Body of pancreas (tissue), 4 donors: Measurements from ENCODE around the gene GPRIN1. TPM values are rescaled to one million over a fixed set of nuclear protein-coding genes. Genes with fewer than 3 reads are reported as not detected.
A peak's percentile ranks its signal among the peaks of the same experiment; 100 is the strongest.

Source experiments
- ATAC-seq: fragments of 150-250 bp; one replicate; pipeline ENCODE4 v1.9.1; 2016
- DNase-seq, 4 donors: peaks; one replicate each; pipeline ENCODE4 v3.0.0-alpha.2; 2019
- H3K27ac ChIP-seq, 4 donors: fragments of 200-600 bp; sonication (generic); 1 replicate in 3 of 4; 2 replicates in 1 of 4; pipeline versions ENCODE4 v1.5.1 to v1.6.1; 2016 to 2019; ENCODE audit warnings: mild to moderate bottlenecking in 1 of 4, mixed read lengths in 1 of 4, moderate library complexity in 1 of 4
- H3K27me3 ChIP-seq, 2 donors: fragments of 200-600 bp; sonication (generic); one replicate each; pipeline ENCODE4 v1.6.0; 2016; ENCODE audit warnings: mild to moderate bottlenecking in 1 of 2
- H3K36me3 ChIP-seq, 2 donors: fragments of 200-600 bp; sonication (generic); replicated peaks in 1 of 2; 2 replicates each; pipeline ENCODE4 v1.5.1; 2016; ENCODE audit warnings: low read depth in 2 of 2; ENCODE audit not compliant: insufficient read depth in 1 of 2
- H3K4me1 ChIP-seq: fragments of 200-600 bp; sonication (generic); one replicate; pipeline ENCODE4 v1.6.0; 2016
- H3K4me3 ChIP-seq, 2 donors: fragments of 200-600 bp; sonication (generic); 1 replicate in 1 of 2; 2 replicates in 1 of 2; pipeline ENCODE4 v1.5.1; 2016 to 2019
- H3K9me3 ChIP-seq, 3 donors: fragments of 200-600 bp; sonication (generic); 1 replicate in 2 of 3; 2 replicates in 1 of 3; pipeline ENCODE4 v1.5.1; 2016
- POLR2A ChIP-seq, 3 donors: fragments of 450-650 bp; IDR thresholded peaks; one replicate each; pipeline ENCODE4 v1.6.1; 2016; ENCODE audit warnings: antibody characterized with exemption in 3 of 3, mild to moderate bottlenecking in 2 of 3
- WGBS, 2 donors: methylation state at CpG; one replicate each; pipeline ENCODE4 v1.1.5; 2017; 5-methylcytosine and 5-hydroxymethylcytosine counted together
- intact Hi-C: fragments of 100-400 bp; cut with DNase I; formaldehyde crosslinking; loops from one replicate; pipeline ENCODE4 v1.15.1; 2023
- total RNA-seq, 2 donors: library from RNA; depleted of rRNA; stranded (reverse); fragments of >200 nt; gene quantifications; one replicate each; pipeline ENCODE4 v1.1.0, GENCODE V29; 2016
- TF ChIP-seq, protein P1 (sequence below), 7 experiments: fragments of 450-650 bp in 4 of 7; fragments of 200-600 bp in 3 of 7; sonication (generic) in 3 of 7; IDR thresholded peaks; one replicate each; pipeline ENCODE4 v1.5.1; 2016 to 2019; ENCODE audit warnings: antibody characterized with exemption in 7 of 7

Gene GPRIN1
- total RNA-seq, 2 donors from 2014 or later, result 0.26 to 1.3 TPM

DNA sequence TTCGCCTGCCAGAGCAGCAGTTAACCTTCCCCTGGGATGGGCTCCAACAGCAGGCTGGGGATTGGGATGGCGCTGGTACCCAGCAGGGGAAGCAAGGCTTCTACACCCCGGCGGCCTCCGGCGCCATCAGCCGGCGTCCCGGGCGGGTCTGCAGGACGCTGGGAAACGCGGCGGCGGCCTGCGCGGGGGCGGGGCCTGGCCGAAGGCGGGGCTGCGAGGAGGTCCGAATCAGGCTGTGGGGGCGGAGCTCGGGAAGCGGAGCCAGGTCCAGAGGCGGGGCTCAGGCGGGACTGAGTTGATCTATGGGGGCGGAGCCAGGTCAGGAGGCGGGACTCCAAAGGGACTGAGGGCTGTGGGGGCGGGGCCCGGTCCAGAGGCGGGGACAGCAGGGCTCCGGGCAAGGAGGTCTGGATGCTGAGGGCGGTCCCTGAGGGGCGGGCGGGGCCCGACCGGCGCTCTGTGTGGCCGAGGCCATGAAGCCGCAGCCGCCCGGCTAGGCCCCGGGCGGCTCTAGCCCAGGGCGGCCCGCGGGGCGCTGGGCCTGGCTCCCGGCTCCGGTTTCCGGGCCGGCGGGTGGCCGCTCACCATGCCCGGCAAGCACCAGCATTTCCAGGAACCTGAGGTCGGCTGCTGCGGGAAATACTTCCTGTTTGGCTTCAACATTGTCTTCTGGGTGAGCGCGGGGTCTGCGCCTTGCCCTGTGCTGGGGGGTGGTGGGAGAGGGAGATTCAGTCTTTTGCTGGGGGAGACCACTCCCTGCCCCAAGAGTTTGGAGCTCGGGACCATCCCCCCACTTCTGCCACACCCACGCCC is 37.3 kb upstream of the GPRIN1 start, which contains the start of gene TSPAN17:
Gene TSPAN17 (plus strand): TSS at position 455 of the 813 bp plus-strand sequence. CDS start 132 bp downstream, at position 587.
- no peaks in the 10 kb centered on the region for H3K36me3 ChIP-seq
- H3K27me3 ChIP-seq, result no peaks in the 10 kb centered on the region
- H3K27ac ChIP-seq, result peak within 1 kb of the TSS; percentile 40 to 81 (median 67)
- peak within 1 kb of the TSS; percentile 23 to 45 for H3K4me3 ChIP-seq
- intact Hi-C loops, result no loop called here
- H3K9me3 ChIP-seq, result no peaks in the 10 kb centered on the region
- TF ChIP-seq, protein P1, sequence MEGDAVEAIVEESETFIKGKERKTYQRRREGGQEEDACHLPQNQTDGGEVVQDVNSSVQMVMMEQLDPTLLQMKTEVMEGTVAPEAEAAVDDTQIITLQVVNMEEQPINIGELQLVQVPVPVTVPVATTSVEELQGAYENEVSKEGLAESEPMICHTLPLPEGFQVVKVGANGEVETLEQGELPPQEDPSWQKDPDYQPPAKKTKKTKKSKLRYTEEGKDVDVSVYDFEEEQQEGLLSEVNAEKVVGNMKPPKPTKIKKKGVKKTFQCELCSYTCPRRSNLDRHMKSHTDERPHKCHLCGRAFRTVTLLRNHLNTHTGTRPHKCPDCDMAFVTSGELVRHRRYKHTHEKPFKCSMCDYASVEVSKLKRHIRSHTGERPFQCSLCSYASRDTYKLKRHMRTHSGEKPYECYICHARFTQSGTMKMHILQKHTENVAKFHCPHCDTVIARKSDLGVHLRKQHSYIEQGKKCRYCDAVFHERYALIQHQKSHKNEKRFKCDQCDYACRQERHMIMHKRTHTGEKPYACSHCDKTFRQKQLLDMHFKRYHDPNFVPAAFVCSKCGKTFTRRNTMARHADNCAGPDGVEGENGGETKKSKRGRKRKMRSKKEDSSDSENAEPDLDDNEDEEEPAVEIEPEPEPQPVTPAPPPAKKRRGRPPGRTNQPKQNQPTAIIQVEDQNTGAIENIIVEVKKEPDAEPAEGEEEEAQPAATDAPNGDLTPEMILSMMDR (IDR thresholded peaks at IDR 0.05), result peak in 3 of 7 experiments; percentile 15 to 38 (median 18)
- peak; percentile 60 to 82 (median 65) for TF ChIP-seq POLR2A (IDR thresholded peaks at IDR 0.05)
- H3K4me1 ChIP-seq, result peaks cover 18% of the 10 kb centered on the region
- ATAC-seq (peak; percentile 97), DNase-seq (peak; percentile 100)
- WGBS, 2 donors, result 0% methylated on average over 62 of the region's 63 CpGs; no CpG with 5 or more reads in 1 of the 2 donors

DNA sequence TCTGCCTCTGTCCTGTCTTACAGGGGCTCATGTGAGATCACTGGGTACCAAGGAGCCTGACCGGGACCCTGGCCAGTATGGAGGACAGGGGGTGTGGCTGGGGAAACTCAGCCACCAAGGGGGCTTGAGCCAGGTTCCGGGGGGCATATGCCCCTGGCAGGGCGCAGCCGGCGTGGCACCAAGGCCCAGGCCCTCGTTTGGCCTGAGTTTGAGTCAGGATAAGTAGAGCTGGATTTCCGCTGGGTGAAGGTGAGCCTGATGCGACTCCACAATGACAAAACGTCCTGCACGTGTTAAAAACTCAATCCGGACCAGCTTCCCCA is 36.7 kb upstream of the GPRIN1 start:
- ATAC-seq (no peak), DNase-seq (no peak)
- intact Hi-C loops, result no loop called here
- peaks cover 18% of the 10 kb centered on the region for H3K4me1 ChIP-seq
- no peak overlapping the region for H3K4me3 ChIP-seq
- peak overlapping the region; percentile 40 to 75 (median 66) for H3K27ac ChIP-seq
- no peaks in the 10 kb centered on the region for H3K27me3 ChIP-seq
- no peaks in the 10 kb centered on the region for H3K36me3 ChIP-seq
- WGBS, 2 donors, result 26 to 88% methylated on average over 1 to 3 of the region's 11 CpGs
- TF ChIP-seq POLR2A (IDR thresholded peaks at IDR 0.05), result no peak
- TF ChIP-seq, protein P1 (IDR thresholded peaks at IDR 0.05), result no peak
- no peaks in the 10 kb centered on the region for H3K9me3 ChIP-seq

DNA sequence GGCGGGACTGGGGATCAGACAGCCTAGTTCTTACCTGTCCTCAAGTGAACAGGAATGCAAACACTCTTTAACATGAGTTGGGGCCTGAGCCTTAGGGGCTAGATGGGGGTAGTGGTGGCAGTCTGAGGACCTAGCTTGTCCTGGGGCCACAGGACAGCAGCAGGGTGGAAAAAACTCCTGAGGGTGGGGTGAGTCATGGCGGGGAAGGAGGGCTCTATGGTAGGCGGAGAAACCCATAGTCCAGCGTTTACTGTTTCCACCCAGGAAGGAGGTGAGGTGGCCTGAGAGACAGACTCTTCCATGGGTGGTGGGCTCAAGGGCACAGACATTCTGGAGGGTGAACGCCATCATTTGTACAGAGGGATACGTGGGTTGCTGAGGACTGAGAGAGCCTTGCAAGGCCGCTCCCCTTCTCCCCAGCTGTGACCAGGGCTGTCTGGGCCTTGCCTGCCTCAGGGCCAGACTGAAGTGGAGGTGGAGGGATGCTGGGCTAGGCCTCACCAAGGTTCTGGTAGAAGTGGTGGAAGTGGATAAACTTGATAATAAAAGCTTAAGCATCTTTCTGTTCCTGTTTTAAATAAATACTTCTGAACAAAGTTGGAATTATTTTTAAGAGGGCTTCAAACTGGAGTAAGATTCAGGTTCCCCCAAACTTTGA is 36.2 kb upstream of the GPRIN1 start:
- no peak overlapping the region for H3K4me3 ChIP-seq
- ATAC-seq (no peak), DNase-seq (no peak)
- H3K9me3 ChIP-seq, result no peaks in the 10 kb centered on the region
- no peaks in the 10 kb centered on the region for H3K27me3 ChIP-seq
- 93 to 95% methylated on average over 6 to 7 of the region's 7 CpGs for WGBS, 2 donors
- H3K27ac ChIP-seq, result peak overlapping the region in 3 of 4 donors; percentile 59 to 75 (median 74)
- H3K4me1 ChIP-seq, result peaks cover 18% of the 10 kb centered on the region
- intact Hi-C loops, result no loop called here
- no peaks in the 10 kb centered on the region for H3K36me3 ChIP-seq
- TF ChIP-seq, protein P1 (IDR thresholded peaks at IDR 0.05), result no peak
- TF ChIP-seq POLR2A (IDR thresholded peaks at IDR 0.05), result no peak

DNA sequence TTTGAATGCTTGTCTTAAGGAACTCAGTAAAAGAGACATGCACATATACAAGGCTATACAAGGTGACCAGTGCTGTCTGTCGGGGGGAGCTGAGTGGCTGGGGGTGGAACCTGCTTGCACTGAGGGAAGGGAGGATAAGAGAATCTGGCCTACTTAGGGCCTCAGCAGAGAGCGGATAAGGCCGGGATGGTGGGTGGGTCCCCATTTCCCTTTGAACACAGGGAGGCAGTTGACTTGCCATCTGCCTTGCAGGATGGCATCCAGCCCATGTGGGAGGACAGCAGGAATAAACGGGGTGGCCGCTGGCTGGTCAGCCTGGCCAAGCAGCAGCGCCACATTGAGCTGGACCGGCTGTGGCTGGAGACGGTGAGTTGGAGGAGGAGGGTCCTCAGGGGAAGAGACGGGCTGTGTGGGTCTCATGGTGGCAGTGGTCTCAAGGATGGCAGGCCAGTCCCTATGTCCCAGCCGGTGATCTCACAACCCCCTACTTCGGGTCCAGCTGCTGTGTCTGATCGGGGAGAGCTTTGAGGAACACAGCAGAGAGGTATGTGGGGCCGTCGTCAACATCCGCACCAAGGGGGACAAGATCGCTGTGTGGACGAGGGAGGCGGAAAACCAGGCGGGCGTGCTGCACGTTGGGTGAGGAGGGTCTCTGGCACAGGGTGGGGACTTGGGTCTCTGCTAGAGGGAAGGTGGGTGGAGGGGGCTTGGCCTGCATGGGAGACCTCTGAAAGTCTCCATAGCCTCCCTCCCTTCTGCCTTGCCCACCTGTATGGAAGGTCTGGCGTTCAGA is 35.1 kb upstream of the GPRIN1 start:
- Histone ChIP-seq H3K36me3 (no peaks in the 10 kb centered on the region), H3K27me3 (no peaks in the 10 kb centered on the region), H3K4me1 (peaks cover 18% of the 10 kb centered on the region), H3K27ac (no peak overlapping the region), H3K4me3 (no peak overlapping the region), H3K9me3 (no peaks in the 10 kb centered on the region)
- ATAC-seq (no peak), DNase-seq (no peak)
- no peak for TF ChIP-seq POLR2A (IDR thresholded peaks at IDR 0.05)
- TF ChIP-seq, protein P1 (IDR thresholded peaks at IDR 0.05), result no peak
- WGBS, 2 donors, result 89 to 93% methylated on average over 21 to 22 of the region's 22 CpGs
- intact Hi-C loops, result no loop called here
